GM23248 (cell line): ENCODE results near the gene KDM1B.

ENCODE experiments used
- EZH2 ChIP-seq: fragments of 200-600 bp; sonication (generic); IDR thresholded peaks from 2 replicates; pipeline ENCODE4 v1.6.1; 2018; ENCODE audit warnings: antibody characterized with exemption, mild to moderate bottlenecking; ENCODE audit not compliant: insufficient read depth, poor library complexity, severe bottlenecking
- EZH2phosphoT487 ChIP-seq: fragments of 200-600 bp; sonication (generic); IDR thresholded peaks from 2 replicates; pipeline ENCODE4 v1.6.1; 2018; ENCODE audit warnings: antibody characterized with exemption, moderate library complexity, mild to moderate bottlenecking, low read depth; ENCODE audit not compliant: insufficient read depth

DNA sequence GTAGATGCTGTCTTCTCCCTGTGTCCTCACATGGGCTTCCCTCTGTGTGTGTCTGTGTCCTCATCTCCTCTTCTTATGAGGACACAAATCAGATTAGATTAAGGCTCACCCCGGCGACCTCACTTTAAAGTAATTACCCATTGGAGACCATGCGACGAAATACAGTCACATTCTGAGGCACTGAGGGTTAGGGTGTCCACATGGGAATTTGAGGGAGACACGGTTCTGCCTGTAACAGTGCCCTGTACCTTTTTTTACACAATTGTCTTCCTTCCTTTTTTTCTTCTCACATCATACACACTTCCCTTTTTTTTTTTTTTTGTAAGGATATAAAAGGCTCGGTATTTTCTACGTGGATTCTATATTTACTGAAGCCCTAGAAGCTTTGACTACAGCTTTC, 60.2 kb downstream of the KDM1B start:
- TF ChIP-seq EZH2phosphoT487 (no peak), EZH2 (no peak)
